ENCODE results near the gene PARD3B. TPM values are rescaled to one million over a fixed set of nuclear protein-coding genes. Genes with fewer than 3 reads are reported as not detected.

Gene PARD3B
- total and polyA plus RNA-seq, 2 of the 8 experiments (the other 6 are each of a cell fraction or from before 2014, with no cell fraction given), result 1.2 to 5.7 TPM

GRCh38 chr2:204958371-204958770 is 413.1 kb downstream of the PARD3B start:
- ChIA-PET CTCF (ENCODE audit: partially characterized antibody) (no interaction called here), POLR2A (ENCODE audit: partially characterized antibody) (no interaction called here)
- no peak overlapping the region for H3K4me2 ChIP-seq (ENCODE audit: insufficient read depth in 1 of 2, low read depth in 2 of 2, low read length in 2 of 2)
- H3K14ac ChIP-seq (ENCODE audit: insufficient read length), result no peak overlapping the region
- no peak overlapping the region for H2BK12ac ChIP-seq (ENCODE audit: low read depth, low read length)
- no peak overlapping the region for H3K23ac ChIP-seq (ENCODE audit: insufficient read length)
- TF ChIP-seq ZNF274 (IDR thresholded peaks at IDR 0.05; ENCODE audit: borderline replicate concordance, extremely low read depth, low read length) (no peak), TBP (IDR thresholded peaks at IDR 0.05; ENCODE audit: low read depth, low read length) (no peak), HDAC6 (IDR thresholded peaks at IDR 0.05; ENCODE audit: low read depth, low read length) (no peak), SP4 (IDR thresholded peaks at IDR 0.05; ENCODE audit: low read length) (no peak), SP2 (IDR thresholded peaks at IDR 0.05; ENCODE audit: low read length) (no peak), TCF12 (IDR thresholded peaks at IDR 0.05; ENCODE audit: low read depth, low read length) (no peak), NANOG (IDR thresholded peaks at IDR 0.05; ENCODE audit: insufficient read depth, low read depth, low read length, poor library complexity, severe bottlenecking) (no peak), KDM4A (IDR thresholded peaks at IDR 0.05; ENCODE audit: low read depth, low read length, severe bottlenecking) (no peak), NRF1 (IDR thresholded peaks at IDR 0.05; ENCODE audit: low read depth, low read length) (no peak), CBX5 (IDR thresholded peaks at IDR 0.05; ENCODE audit: low read depth, low read length) (no peak), CHD2 (IDR thresholded peaks at IDR 0.05; ENCODE audit: low read length) (no peak), KDM5A (IDR thresholded peaks at IDR 0.05; ENCODE audit: low read length) (no peak), SAP30 (IDR thresholded peaks at IDR 0.05; ENCODE audit: insufficient read depth, insufficient replicate concordance, low read length) (no peak), PHF8 (conservative IDR thresholded peaks at IDR 0.05; ENCODE audit: low read depth, low read length) (no peak), CREB1 (IDR thresholded peaks at IDR 0.05) (no peak), EGR1 (IDR thresholded peaks at IDR 0.05; ENCODE audit: borderline replicate concordance, low read depth, low read length) (no peak)
- no peak overlapping the region for H2AK5ac ChIP-seq (ENCODE audit: low read depth, low read length)
- H3K27ac ChIP-seq (ENCODE audit: low read depth, low read length), result no peak overlapping the region
- H3K4me1 ChIP-seq (replicated peaks in 1 of 4; ENCODE audit: control insufficient read depth in 3 of 4, insufficient read depth in 4 of 4, low read length in 3 of 4), result no peaks in the 10 kb centered on the region
- H3K56ac ChIP-seq (replicated peaks; ENCODE audit: insufficient read length, low read depth, low read length), result no peak overlapping the region
- no peaks in the 10 kb centered on the region for H3K27me3 ChIP-seq (replicated peaks in 1 of 4; ENCODE audit: control insufficient read depth in 3 of 4, extremely low read depth in 1 of 4, insufficient read depth in 3 of 4, low read length in 3 of 4)
- no peak overlapping the region for H2BK20ac ChIP-seq (ENCODE audit: low read length)
- H3K79me1 ChIP-seq (ENCODE audit: low read depth, low read length), result no peaks in the 10 kb centered on the region
- WGBS, 2 experiments (ENCODE audit: extremely low coverage in 1 of 2, insufficient coverage in 1 of 2, insufficient read length in 1 of 2, insufficient replicate concordance in 2 of 2, low coverage in 1 of 2, low lambda C conversion rate in 2 of 2, missing lambda C conversion rate in 1 of 2), result 89% methylated on average over 1 of the region's 1 CpG; no CpG with 5 or more reads in 1 of the 2 experiments
- no peaks in the 10 kb centered on the region for H4K20me1 ChIP-seq (replicated peaks in 1 of 2; ENCODE audit: control insufficient read depth in 1 of 2, insufficient read depth in 2 of 2, low read length in 2 of 2)
- DNase-seq (ENCODE audit: low read depth in 1 of 2, low spot score in 2 of 2), result no peak
- no peaks in the 10 kb centered on the region for H3K9me3 ChIP-seq (ENCODE audit: insufficient read depth in 2 of 2, low read depth in 1 of 2, low read length in 1 of 2)
- H4K5ac ChIP-seq (ENCODE audit: insufficient read length, low read depth, low read length), result no peak overlapping the region
- no peak overlapping the region for H3K4ac ChIP-seq (replicated peaks; ENCODE audit: insufficient read length, low read depth, low read length)
- H3K36me3 ChIP-seq (ENCODE audit: control insufficient read depth in 2 of 4, insufficient read depth in 4 of 4, low read length in 3 of 4), result no peaks in the 10 kb centered on the region; a peak in 1 of 8 replicates
- H3K9ac ChIP-seq (replicated peaks in 1 of 4; ENCODE audit: extremely low read depth in 1 of 4, low read depth in 3 of 4, low read length in 3 of 4), result no peak overlapping the region
- H2BK120ac ChIP-seq (replicated peaks; ENCODE audit: low read depth, low read length), result no peak overlapping the region
- H4K91ac ChIP-seq (replicated peaks; ENCODE audit: insufficient read length, low read length), result no peak overlapping the region
- FAIRE-seq, result no peak
- no peak overlapping the region for H2BK15ac ChIP-seq (ENCODE audit: low read length)
- H4K8ac ChIP-seq (ENCODE audit: extremely low read depth, insufficient read depth, low read length), result no peak overlapping the region
- no peaks in the 10 kb centered on the region for H3K23me2 ChIP-seq (ENCODE audit: low read depth, low read length)
- H3K18ac ChIP-seq (ENCODE audit: extremely low read depth, low read length), result no peak overlapping the region
- no peak overlapping the region for H2AFZ ChIP-seq (ENCODE audit: low read length)
- no peaks in the 10 kb centered on the region for H3K79me2 ChIP-seq (ENCODE audit: control insufficient read depth in 1 of 2, insufficient read depth in 2 of 2, low read length in 2 of 2)
- no peak overlapping the region for H3K4me3 ChIP-seq (ENCODE audit: extremely low read depth in 1 of 4, insufficient read depth in 2 of 4, low read depth in 3 of 4, low read length in 4 of 4)
- H2BK5ac ChIP-seq (ENCODE audit: low read depth, low read length), result no peak overlapping the region

Measured in H1 (cell line).